Suppressor macrophage treated with lipopolysaccharide for 4 hours (primary cell): ENCODE measurements around the gene ANKRD11.
"Not testable (repeated sequence)": the region's sequence is repeated elsewhere in the genome, so short reads cannot be mapped to it uniquely, and the experiment has no call there.

Source experiments
- DNase-seq: peaks from one replicate; pipeline ENCODE4 v3.0.0-alpha.2; 2020

ANKRD11 gene

GRCh38 chr16:89425523-89425922 lies 64.8 kb downstream of the ANKRD11 start:
- DNase-seq = no peak

GRCh38 chr16:89423681-89424260 lies 66.6 kb downstream of the ANKRD11 start:
- DNase-seq = peak; percentile 41

GRCh38 chr16:89422905-89423630 lies 67.3 kb downstream of the ANKRD11 start:
- DNase-seq = peak; percentile 75

- peak; percentile 90 for DNase-seq
These were observed 67.8 kb downstream of the ANKRD11 start for GRCh38 chr16:89422527-89422904.

DNA sequence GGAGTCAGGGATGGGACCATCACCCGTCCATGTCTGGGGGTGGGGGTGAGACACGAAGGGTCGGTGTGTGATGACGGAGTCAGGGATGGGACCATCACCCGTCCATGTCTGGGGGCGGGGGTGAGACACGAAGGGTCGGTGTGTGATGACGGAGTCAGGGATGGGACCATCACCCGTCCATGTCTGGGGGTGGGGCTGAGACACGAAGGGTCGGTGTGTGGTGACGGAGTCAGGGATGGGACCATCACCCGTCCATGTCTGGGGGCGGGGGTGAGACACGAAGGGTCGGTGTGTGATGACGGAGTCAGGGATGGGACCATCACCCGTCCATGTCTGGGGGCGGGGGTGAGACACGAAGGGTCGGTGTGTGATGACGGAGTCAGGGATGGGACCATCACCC lies 69.1 kb downstream of the ANKRD11 start:
- DNase-seq = not testable (repeated sequence)

DNA sequence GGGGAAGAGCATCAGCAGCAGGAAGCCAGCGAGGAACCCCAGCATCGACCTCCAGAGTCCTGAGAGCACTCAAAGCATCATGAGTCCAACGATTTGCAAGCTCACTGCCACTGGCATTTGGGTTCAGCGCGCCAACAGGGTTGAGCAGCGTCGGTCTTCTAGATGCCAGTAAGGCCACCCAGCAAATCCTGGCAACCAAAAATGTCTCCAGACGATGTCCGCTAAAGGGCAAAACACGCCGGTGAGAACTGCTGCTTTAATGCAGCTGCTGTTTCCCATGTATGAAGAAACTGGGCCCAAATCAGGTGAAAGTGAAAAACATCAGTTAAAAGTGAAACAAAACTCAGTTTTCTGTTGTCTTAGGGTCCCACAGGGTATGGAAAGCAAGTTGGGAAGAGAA lies 70.2 kb downstream of the ANKRD11 start:
- no peak for DNase-seq

GRCh38 chr16:89418352-89418751 lies 72.0 kb downstream of the ANKRD11 start:
- no peak for DNase-seq

GRCh38 chr16:89417352-89417751 lies 73.0 kb downstream of the ANKRD11 start:
- DNase-seq = no peak

DNA sequence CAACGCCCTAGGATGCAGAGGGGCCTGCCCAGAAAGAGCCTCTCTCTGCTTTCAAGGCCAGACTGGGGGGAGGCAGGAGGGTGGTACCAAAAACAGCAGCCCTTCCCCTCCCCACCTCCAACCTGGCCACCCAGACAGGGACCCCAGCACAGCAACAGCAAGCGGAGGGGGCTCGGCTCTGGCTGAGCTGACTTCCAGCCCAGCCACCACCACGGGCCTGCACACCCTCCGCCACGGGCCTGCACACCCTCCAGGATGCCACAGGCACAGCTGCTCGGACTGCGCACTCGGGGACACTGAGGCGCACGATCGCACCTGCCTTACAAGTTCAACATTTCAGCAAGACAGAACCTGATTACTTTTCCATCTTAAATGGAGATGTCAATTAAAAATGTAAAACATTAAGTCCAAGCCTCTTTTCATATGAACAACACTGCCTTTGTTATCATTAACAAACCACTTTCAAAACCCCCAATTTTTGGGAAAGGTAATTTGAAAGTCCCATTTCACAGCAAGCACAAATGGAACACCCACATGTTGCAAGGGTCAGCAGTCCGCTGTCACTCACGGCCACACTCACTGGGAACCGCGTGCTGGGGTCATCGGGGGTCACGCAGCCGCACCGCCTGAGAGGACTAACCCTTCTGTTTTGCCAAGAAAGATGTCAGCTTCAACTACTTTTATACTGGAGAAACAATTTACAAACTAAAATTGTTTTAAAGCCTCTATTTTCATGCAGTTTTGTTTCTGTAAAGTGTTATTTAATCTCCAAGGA lies 76.4 kb downstream of the ANKRD11 start:
- DNase-seq = no peak

- DNase-seq = no peak
These were observed 77.5 kb downstream of the ANKRD11 start for GRCh38 chr16:89412811-89413210.

DNA sequence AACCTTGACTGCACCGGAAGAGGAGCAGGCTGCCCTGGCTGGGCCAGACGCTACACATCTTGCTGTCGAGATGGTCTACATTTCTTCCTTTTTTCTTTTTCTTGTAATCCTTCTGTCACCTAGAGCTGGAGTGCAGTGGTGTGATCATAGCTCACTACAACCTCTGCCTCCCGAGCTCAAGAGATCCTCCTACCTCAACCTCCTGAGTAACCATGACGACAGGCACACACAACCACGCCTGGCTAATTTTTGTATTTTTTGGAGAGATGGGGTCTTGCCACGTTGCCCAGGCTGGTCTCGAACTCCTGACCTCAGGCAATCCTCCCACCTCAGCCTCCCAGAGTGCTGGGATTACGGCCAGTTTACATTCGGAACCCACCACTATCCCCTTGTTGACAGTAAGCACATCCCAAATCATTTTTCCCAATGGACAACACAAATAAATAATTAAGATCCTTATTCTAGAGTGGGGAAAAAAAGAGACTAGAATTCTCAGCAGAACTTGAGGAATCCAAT lies 79.0 kb downstream of the ANKRD11 start:
- DNase-seq = no peak

- no peak for DNase-seq
These were observed 79.5 kb downstream of the ANKRD11 start for GRCh38 chr16:89410794-89411309.

GRCh38 chr16:89410322-89410721 lies 80.0 kb downstream of the ANKRD11 start:
- no peak for DNase-seq

- DNase-seq = no peak
These were observed 81.1 kb downstream of the ANKRD11 start for GRCh38 chr16:89409161-89409711.

DNA sequence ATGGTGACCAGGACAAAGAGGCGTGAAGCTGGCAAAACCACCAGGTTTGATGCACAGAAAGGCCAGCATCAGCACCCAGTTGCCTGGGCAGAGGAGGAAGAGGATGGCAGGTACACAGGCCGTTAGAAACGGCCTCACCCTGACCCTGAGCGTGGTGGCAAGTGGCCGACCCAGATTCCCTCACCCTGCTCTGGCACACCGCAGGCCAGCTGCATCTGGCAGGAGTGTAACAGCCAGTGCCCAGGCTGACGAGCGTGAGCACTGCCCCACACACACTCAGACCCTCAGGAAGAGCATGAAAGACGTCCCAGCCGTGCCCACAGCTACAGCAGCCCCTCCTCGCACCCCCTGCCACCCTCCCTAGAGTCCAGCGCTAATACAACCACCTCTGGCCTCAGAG lies 82.0 kb downstream of the ANKRD11 start:
- no peak for DNase-seq

GRCh38 chr16:89407925-89408300 lies 82.4 kb downstream of the ANKRD11 start:
- DNase-seq = no peak

GRCh38 chr16:89407282-89407924 lies 83.0 kb downstream of the ANKRD11 start:
- no peak for DNase-seq

DNA sequence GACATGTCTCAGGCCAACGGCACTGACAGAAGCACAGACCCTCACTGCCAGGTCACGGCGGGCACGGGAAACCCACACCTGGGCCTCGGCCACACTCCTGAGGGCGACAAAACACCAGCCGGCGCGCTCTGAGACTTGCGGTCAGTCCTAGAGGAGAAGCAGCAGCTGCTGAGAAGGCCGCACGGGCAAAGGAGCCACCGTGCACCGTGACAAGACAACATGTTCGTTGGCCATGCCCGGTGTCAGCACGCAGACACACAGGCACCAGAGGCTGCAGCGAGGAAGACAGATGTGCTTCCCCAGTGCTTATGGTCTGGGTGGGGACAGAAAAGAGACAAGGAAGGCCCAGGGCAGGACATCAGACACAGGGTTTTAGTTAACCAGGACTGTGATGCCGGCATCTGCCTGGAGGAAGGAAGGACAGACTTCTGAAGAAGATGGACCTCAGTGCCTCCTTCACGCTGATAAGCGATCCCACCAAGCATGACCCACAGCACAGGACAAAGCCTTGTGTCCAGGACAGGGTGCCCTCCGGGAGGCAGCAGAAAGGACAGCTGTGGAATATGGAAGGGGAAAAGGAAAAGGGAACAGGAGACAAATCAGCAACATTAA lies 84.0 kb downstream of the ANKRD11 start:
- no peak for DNase-seq

DNA sequence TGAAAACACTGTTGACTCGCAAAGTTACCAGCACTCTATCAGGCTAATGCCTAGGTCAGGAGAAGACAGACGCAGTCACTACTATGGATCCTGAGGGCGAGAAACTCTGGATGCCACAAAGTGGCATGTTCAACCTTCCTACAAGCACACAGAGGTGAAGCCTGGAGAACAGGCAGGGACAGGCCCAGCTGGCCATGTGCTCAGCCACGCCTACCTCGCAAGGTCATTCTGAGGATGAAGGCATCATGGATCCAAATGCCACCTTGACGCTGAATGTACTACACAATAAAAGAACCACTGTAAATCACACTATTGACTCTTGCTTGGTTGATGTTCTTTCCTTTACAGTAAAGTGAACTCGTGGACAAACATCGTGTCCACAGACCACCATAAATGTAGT lies 85.8 kb downstream of the ANKRD11 start:
- no peak for DNase-seq

DNA sequence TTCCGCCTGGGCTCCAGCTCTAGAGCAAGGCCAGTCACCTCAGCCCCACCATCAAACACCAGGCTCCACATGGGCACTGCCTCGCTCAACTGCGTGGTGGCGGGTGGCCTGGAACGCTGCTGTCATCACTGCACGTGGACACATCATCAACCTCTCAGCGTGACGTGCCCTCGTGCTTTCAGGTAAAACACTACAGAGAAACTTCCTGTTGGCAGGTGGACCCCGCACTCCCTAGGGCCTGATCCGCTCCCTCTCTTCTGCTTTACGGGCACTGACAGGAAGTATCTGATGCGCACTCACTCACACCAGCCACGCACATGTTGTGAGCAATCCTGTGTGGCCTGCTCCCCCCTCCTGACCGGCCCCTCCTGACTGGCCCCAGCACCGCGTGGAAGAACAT lies 87.4 kb downstream of the ANKRD11 start:
- no peak for DNase-seq

GRCh38 chr16:89401641-89402445 lies 88.5 kb downstream of the ANKRD11 start:
- DNase-seq = no peak

GRCh38 chr16:89401205-89401604 lies 89.2 kb downstream of the ANKRD11 start:
- DNase-seq = no peak
